Fibroblast of mammary gland (primary cell): ENCODE measurements around the gene SLC22A15.
A peak's percentile ranks its signal among the peaks of the same experiment; 100 is the strongest.
"Not testable (repeated sequence)": the region's sequence is repeated elsewhere in the genome, so short reads cannot be mapped to it uniquely, and the experiment has no call there.

ENCODE experiments used
- DNase-seq: peaks from one replicate; pipeline ENCODE4 v3.0.0-alpha.2; 2010; ENCODE audit warnings: low read depth
- H3K4me3 ChIP-seq: 2 replicates; pipeline ENCODE4 v1.5.1; 2011; ENCODE audit warnings: low read depth, mild to moderate bottlenecking, low read length, moderate library complexity; ENCODE audit not compliant: control insufficient read depth
- CTCF ChIP-seq: conservative IDR thresholded peaks from 2 replicates; pipeline ENCODE4 v1.5.1; 2011; ENCODE audit warnings: low read depth, low read length, inconsistent platforms; ENCODE audit not compliant: control insufficient read depth, insufficient read depth

SLC22A15 gene

GRCh38 chr1:115969509-115969908 lies 6.8 kb upstream of the SLC22A15 start:
- H3K4me3 ChIP-seq, result no peak overlapping the region
- no peak for TF ChIP-seq CTCF
- no peak for DNase-seq

GRCh38 chr1:115971778-115972177 lies 4.5 kb upstream of the SLC22A15 start:
- not testable (repeated sequence) for DNase-seq, H3K4me3 ChIP-seq

- DNase-seq, result no peak
- H3K4me3 ChIP-seq, result no peak overlapping the region
- TF ChIP-seq CTCF, result no peak
Measured at GRCh38 chr1:115973154-115973553, 3.2 kb upstream of the SLC22A15 start.

GRCh38 chr1:115975569-115976061 lies 698 bp upstream of the SLC22A15 start:
- peak overlapping the region; percentile 59 for H3K4me3 ChIP-seq
- TF ChIP-seq CTCF, result no peak
- DNase-seq, result no peak

- H3K4me3 ChIP-seq, result peak overlapping the region; percentile 59
- DNase-seq, result peak; percentile 34
- TF ChIP-seq CTCF, result no peak
Measured at GRCh38 chr1:115976921-115977498, 697 bp downstream of the SLC22A15 start.

- peak; percentile 85 for DNase-seq
- no peak for TF ChIP-seq CTCF
- peak overlapping the region; percentile 59 for H3K4me3 ChIP-seq
Measured at GRCh38 chr1:115977499-115978258, 1.4 kb downstream of the SLC22A15 start.

GRCh38 chr1:115978292-115978941 lies 2.1 kb downstream of the SLC22A15 start:
- H3K4me3 ChIP-seq, result peak overlapping the region; percentile 59
- no peak for TF ChIP-seq CTCF
- DNase-seq, result no peak
